Measurements from ENCODE around the gene CCDC107.
A peak's percentile ranks its signal among the peaks of the same experiment; 100 is the strongest.

The CCDC107 gene

DNA sequence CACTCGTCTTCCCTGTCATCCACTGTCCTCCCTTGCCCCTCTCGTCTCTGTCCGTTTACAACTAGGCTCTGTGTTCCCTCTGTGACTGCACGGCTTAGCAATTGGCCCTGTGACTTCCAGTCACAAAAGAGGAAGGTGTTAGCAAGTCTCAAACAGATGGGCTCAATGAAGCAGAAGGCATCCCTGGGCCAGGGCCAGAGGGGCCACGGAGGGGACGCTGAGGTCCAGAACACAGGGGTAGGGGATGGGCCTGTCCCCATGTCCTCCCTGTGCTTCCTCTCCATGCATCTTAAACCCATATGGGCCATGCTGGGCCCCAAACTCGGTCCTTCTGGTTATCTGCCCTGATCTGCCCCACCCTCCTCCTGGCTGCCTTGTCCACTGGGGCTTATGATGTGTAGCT lies 39.8 kb upstream of the CCDC107 start, which contains the start of gene CD72:
CD72 (minus strand) TSS at position 89 of the 403 bp plus-strand sequence. CDS start 110 bp downstream, outside the sequence.
- no peaks in the 10 kb centered on the region for H3K36me3 ChIP-seq (replicated peaks; ENCODE audit: low read depth, low read length)
- peak within 1 kb of the TSS; percentile 57 for H3K9ac ChIP-seq (ENCODE audit: low read length)
- peak within 1 kb of the TSS; percentile 58 for H3K4me2 ChIP-seq (ENCODE audit: low read length)
- H3K9me3 ChIP-seq (ENCODE audit: insufficient read depth, low read length): peaks cover 3% of the 10 kb centered on the region; the same call in 1 of the 2 replicates
- H3K4me1 ChIP-seq (ENCODE audit: low read length): peaks cover 60% of the 10 kb centered on the region
- no peaks in the 10 kb centered on the region for H3K79me2 ChIP-seq (ENCODE audit: low read length)
- peak within 1 kb of the TSS; percentile 78 for H3K27ac ChIP-seq (ENCODE audit: low read length)
- peak within 1 kb of the TSS; percentile 74 for H3K4me3 ChIP-seq (ENCODE audit: low read length)
- TF ChIP-seq, protein P1, sequence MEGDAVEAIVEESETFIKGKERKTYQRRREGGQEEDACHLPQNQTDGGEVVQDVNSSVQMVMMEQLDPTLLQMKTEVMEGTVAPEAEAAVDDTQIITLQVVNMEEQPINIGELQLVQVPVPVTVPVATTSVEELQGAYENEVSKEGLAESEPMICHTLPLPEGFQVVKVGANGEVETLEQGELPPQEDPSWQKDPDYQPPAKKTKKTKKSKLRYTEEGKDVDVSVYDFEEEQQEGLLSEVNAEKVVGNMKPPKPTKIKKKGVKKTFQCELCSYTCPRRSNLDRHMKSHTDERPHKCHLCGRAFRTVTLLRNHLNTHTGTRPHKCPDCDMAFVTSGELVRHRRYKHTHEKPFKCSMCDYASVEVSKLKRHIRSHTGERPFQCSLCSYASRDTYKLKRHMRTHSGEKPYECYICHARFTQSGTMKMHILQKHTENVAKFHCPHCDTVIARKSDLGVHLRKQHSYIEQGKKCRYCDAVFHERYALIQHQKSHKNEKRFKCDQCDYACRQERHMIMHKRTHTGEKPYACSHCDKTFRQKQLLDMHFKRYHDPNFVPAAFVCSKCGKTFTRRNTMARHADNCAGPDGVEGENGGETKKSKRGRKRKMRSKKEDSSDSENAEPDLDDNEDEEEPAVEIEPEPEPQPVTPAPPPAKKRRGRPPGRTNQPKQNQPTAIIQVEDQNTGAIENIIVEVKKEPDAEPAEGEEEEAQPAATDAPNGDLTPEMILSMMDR (IDR thresholded peaks at IDR 0.05; ENCODE audit: low read depth, low read length): no peak
- TF ChIP-seq EZH2phosphoT487 (IDR thresholded peaks at IDR 0.05; ENCODE audit: low read depth): no peak
- H3K27me3 ChIP-seq (ENCODE audit: low read depth, low read length): 0 out of 2 replicates have a peak, but pooled peaks cover 5% of the 10 kb centered on the region
- no peaks in the 10 kb centered on the region for H4K20me1 ChIP-seq (ENCODE audit: insufficient read depth, low read length)
- peak within 1 kb of the TSS; percentile 84 for H2AFZ ChIP-seq (ENCODE audit: low read depth, low read length)

DNA sequence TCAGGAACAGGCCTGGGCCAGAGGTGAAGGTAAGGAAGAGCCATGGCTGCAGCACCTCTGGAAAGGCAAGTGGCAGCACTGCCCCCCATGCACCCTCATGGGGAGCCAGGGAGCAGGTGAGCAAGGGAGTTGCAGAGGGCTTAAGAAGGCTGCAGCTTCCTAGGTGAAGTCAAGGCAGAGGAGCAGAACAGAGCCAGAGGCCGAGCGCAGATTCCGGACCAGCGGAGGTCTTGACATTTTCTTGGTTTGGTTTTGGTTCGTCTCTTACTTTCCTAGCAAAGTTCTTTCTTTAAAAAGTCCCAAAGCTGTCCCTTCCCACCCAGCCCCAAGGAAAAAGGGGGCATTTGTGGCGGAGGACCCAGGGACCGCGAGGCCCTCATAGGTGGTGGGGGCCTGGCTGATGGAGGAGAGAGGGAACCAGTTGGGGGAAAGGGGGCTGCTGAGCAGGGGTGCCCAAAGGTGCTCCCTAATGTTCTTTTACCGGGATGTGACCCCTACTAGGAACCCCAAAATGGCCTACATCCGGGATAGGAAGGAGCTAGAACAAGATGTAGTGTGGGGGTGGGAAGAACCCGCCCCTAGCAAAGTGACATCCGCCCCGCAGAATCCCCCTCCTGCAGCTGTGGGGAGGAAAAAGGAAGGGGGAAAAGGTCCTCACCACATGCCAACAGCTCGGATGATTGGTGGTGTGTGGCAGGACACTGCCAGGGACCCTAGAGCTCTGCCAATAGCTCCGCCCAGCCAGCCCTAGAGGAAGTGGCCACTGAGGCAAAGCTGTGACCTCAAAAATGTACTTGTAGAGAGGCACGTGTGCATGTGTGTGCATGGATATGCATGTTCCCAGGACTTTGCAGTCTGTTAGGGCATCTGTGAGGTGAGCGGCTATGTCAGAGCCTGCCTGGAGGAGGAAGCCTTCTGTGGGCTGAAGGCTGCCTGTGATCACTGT lies 39.0 kb upstream of the CCDC107 start:
- H3K79me2 ChIP-seq (ENCODE audit: low read length): no peaks in the 10 kb centered on the region

DNA sequence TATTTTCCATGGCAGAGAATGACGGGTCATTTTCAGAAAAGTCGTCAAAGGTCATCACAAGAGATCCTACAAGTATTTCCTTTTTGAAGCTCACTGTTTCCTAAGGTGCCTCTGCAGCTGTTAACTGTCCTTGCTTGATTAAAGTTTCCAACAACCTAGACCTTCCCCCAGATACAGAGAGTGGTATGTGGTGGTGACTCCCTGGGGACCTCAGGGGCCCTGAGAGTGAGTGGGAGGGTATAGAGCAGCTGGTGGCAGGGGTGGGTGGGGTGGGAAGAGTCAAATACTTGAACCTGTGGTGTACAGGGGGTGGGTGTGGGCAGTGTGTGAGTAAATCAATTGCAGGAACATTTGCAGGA lies 38.3 kb upstream of the CCDC107 start:
- Histone ChIP-seq H3K9me3 (ENCODE audit: insufficient read depth, low read length) (peaks cover 3% of the 10 kb centered on the region; the same call in 1 of the 2 replicates), H3K4me3 (ENCODE audit: low read length) (peak overlapping the region; percentile 24; the same call in 1 of the 2 replicates)

More for the DNA sequence above, 39.0 kb upstream of the CCDC107 start:
- Histone ChIP-seq H2AFZ (ENCODE audit: low read depth, low read length) (peak overlapping the region; percentile 84), H3K9me3 (ENCODE audit: insufficient read depth, low read length) (peaks cover 3% of the 10 kb centered on the region; the same call in 1 of the 2 replicates), H3K27me3 (ENCODE audit: low read depth, low read length) (0 out of 2 replicates have a peak, but pooled peaks cover 5% of the 10 kb centered on the region), H3K4me2 (ENCODE audit: low read length) (peak overlapping the region; percentile 58), H3K9ac (ENCODE audit: low read length) (peak overlapping the region; percentile 57; the same call in 1 of the 2 replicates), H3K4me3 (ENCODE audit: low read length) (peak overlapping the region; percentile 74), H3K4me1 (ENCODE audit: low read length) (peaks cover 60% of the 10 kb centered on the region), H3K27ac (ENCODE audit: low read length) (peak overlapping the region; percentile 78), H3K36me3 (replicated peaks; ENCODE audit: low read depth, low read length) (no peaks in the 10 kb centered on the region), H4K20me1 (ENCODE audit: insufficient read depth, low read length) (no peaks in the 10 kb centered on the region)
- TF ChIP-seq EZH2phosphoT487 (IDR thresholded peaks at IDR 0.05; ENCODE audit: low read depth): no peak
- TF ChIP-seq, protein P1 (IDR thresholded peaks at IDR 0.05; ENCODE audit: low read depth, low read length): no peak

More for the DNA sequence above, 38.3 kb upstream of the CCDC107 start:
- Histone ChIP-seq H3K4me1 (ENCODE audit: low read length) (peaks cover 60% of the 10 kb centered on the region), H3K27ac (ENCODE audit: low read length) (peak overlapping the region; percentile 78), H3K27me3 (ENCODE audit: low read depth, low read length) (0 out of 2 replicates have a peak, but pooled peaks cover 5% of the 10 kb centered on the region), H4K20me1 (ENCODE audit: insufficient read depth, low read length) (no peaks in the 10 kb centered on the region), H3K79me2 (ENCODE audit: low read length) (no peaks in the 10 kb centered on the region), H3K4me2 (ENCODE audit: low read length) (peak overlapping the region; percentile 58), H2AFZ (ENCODE audit: low read depth, low read length) (peak overlapping the region; percentile 84), H3K9ac (ENCODE audit: low read length) (peak overlapping the region; percentile 57; the same call in 1 of the 2 replicates), H3K36me3 (replicated peaks; ENCODE audit: low read depth, low read length) (no peaks in the 10 kb centered on the region)
- no peak for TF ChIP-seq EZH2phosphoT487 (IDR thresholded peaks at IDR 0.05; ENCODE audit: low read depth)
- TF ChIP-seq, protein P1 (IDR thresholded peaks at IDR 0.05; ENCODE audit: low read depth, low read length): no peak

All from OCI-LY3 (cell line).